ENCODE results near the gene PPP1R14C. TPM values are rescaled to one million over a fixed set of nuclear protein-coding genes. Genes with fewer than 3 reads are reported as not detected.
"Not testable (repeated sequence)": the region's sequence is repeated elsewhere in the genome, so short reads cannot be mapped to it uniquely, and the experiment has no call there.

The PPP1R14C gene, protein sequence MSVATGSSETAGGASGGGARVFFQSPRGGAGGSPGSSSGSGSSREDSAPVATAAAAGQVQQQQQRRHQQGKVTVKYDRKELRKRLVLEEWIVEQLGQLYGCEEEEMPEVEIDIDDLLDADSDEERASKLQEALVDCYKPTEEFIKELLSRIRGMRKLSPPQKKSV
- total RNA-seq, result 61.3 TPM

- peak; percentile 63 for DNase-seq
Observed at GRCh38 chr6:150142670-150143515, at the start of gene PPP1R14C. Gene PPP1R14C (plus strand): TSS chr6:150143044. CDS start chr6:150143193, 149 bp downstream.

DNA sequence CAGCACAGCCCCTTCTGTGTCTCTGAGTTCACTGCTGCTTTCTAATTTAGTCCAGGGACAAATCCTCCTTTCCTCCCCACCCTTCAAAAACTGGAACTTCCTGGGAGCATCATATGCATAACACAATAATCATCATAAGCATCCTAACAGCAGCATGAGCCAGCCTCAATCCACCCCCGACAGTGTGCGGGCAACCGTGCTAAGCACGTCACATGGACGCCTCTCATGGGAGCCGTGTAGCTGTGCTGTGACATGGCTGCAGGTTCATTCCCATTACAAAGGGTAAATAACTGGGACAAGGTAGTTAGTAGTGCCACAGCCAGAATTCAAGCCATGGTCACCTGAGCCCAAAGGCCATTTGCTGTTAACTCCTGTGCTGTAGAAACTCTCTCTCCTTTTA, 49.4 kb upstream of the PPP1R14C start:
- no peak for DNase-seq

DNA sequence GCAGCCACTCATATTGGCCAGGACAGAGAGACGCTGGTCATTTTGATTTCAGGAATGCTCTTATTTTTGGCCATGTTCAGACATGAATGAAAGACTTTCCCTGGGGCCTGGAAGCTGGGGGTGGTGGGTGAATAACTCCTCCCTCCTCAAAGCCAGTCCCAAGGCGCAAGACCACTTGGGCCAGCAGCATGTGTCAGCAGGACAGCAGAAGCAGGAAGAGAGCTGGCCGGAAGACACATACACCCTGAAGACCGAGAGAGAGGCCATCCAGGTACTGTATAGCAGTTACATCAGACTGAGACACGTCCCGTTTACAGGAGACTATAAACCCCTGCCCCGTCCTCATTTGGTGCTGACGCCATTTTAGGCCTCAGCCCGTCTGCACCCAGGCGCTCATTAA, 44.7 kb upstream of the PPP1R14C start:
- DNase-seq, result no peak

DNA sequence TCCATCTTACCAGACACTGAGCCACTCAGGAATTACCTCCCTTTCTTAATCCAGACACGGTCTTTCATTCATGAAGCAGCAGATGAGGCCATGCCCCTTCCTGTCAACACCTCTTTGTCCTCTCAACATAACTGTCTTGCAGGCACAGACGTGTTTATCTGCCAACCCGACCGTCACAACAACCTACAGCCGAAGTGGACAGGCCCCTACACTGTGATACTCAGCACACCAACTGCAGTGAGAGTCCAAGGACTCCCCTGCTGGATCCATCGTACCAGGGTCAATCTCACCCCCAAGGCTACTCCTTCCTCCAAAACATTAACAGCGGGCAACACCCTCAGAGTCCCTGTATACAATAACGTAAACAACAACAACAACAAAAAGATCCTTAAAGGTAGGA, 43.3 kb upstream of the PPP1R14C start:
- DNase-seq, result no peak

DNA sequence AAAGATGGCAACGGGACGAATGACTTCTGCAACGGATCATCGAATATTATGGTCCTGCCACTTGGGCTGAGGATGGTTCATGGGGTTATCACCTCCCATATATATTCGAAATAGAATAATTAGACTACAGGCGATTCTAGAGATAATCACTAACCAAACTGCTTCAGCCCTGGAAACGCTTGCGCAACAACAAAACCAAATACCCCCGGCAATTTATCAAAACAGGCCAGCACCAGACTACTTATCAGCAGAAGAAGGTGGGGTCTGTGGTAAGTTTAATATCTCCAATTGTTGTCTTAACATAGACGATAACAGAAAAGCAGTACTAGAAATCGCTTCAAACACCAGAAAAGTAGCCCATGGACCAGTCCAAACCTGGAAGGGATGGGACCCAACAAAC, 42.9 kb upstream of the PPP1R14C start:
- DNase-seq, result no peak

DNA sequence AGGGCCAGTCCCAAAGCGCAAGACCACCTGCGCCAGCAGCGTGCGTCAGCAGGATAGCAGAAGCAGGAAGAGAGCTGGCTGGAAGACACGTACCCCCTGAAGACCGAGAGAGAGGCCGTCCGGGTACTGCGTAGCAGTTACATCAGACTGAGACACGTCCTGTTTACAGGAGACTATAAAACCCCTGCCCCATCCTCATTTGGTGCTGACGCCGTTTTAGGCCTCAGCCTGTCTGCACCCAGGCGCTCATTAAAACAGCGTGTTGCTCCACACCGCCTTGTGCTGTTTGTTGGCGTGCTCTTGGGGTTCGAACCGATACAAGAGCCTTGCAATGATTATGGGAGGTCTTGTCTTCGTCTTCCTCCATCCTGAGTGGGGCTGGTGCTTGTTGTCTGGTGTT, 42.1 kb upstream of the PPP1R14C start:
- DNase-seq, result no peak

DNA sequence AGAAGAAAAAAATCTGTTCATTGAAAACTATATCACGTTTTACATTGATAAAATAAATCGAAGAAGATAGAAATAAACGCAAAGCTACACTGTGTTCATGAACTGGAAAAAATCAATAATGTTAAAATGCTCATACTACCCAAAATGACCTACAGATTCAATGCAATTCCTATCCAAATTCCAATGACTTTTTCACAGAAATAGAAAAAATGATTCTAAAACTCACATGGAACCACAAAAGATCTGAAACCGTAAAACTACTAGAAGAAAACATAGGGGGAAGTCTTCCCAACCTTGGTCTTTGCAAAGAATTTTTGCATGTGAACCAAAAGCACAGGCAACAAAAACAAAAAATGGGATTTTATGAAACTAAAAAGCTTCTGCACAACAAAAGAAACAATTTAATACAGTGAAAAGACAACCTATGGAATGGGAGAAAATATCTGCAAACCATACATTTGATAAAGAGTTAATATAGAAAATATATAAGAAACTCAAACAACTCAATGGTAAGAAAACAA, 40.0 kb upstream of the PPP1R14C start:
- DNase-seq, result no peak

DNA sequence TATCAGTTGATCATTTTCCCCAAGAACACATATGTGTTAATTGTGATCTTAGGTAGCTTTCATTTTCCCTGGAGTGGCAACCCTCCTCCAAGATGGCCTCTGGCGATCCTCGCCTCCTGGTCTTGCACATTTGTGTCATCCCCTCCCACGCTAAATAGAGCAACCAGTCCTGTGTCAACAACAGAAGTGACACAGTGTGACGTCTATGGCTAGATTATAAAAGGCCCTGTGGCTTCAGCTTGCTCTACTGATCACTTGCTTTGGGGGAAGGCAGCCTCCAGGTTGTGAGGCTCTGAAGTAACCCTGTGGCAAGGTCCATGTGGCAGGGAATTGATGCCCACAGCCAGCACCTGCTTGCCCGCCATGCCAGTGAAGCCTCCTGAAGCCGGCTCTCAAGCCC, 30.6 kb upstream of the PPP1R14C start:
- no peak for DNase-seq

GRCh38 chr6:150115769-150116168, 27.1 kb upstream of the PPP1R14C start:
- no peak for DNase-seq

- DNase-seq, result no peak
Observed at GRCh38 chr6:150116200-150116800, 26.5 kb upstream of the PPP1R14C start.

DNA sequence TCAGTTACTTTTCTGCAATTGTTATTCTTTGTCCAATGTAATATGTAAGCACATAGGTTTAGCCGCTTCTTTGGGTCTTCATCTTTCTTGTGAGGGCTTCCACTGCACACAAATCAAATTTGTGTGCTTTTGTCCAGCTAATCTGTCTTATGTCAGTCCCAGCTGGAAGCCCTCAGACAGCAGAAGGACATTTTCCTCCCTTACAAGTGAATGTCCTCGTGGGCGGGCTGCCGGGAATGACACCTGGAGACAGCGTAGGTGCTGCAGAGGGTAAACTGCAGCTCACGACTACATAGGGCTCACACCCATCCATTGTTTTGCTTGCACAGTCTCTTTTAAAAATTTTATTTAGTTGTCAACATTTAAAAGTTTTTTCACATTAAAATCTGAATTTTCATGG, 24.6 kb upstream of the PPP1R14C start:
- DNase-seq, result no peak

DNA sequence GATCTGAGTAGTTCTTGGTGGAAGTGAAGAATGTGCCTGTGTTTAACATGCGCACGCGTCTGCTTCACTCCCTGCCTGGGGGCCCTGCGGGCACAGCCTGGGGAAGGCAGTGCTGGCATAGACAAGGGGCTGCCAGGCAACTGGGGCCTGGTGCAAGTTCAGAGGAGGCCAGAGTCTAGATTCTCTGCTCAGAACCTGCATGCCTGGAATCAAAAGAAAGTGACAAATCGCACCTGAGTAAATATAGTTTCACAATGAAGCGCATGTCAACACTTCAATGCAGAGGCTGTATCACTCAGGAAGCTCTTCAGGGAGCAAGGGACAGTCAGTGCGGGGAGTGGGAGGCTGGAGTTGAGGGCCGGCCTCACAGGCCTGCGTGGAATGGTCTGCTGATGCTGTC, 24.2 kb upstream of the PPP1R14C start:
- no peak for DNase-seq

GRCh38 chr6:150119173-150119572, 23.7 kb upstream of the PPP1R14C start:
- no peak for DNase-seq

DNA sequence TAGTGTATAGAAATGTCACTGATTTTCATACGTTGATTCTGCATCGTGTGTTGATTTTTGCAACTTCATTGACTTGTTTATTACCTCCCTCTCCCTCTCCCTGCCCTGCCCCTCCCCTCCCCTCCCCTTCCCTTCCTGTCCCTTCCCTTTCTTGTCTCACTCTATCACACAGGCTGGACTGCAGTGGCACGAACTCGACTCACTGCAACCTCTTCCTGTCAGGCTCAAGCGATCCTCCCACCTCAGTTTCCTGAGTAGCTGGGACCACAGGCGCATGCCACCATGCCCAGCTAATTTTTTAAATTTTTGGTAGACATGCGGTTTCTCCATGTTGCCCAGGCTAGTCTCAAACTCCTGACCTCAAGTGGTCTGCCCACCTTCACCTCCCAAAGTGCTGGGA, 19.2 kb upstream of the PPP1R14C start:
- no peak for DNase-seq

DNA sequence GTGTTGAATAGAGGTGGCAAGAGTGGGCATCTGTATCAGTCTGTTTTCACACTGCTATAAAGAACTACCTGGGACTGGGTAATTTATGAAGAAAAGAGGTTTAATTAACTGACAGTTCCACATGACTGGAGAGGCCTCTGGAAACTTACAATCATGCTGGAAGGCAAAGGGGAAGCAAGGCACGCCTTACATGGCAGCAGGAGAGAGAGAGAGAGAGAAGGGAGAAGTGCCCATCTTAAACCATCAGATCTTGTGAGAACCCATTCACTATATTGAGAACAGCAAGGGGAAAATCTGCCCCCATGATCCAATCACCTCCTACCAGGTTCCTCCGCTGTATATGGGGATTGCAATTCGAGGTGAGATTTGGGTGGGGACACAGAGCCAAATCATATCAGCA, 18.6 kb upstream of the PPP1R14C start:
- no peak for DNase-seq

DNA sequence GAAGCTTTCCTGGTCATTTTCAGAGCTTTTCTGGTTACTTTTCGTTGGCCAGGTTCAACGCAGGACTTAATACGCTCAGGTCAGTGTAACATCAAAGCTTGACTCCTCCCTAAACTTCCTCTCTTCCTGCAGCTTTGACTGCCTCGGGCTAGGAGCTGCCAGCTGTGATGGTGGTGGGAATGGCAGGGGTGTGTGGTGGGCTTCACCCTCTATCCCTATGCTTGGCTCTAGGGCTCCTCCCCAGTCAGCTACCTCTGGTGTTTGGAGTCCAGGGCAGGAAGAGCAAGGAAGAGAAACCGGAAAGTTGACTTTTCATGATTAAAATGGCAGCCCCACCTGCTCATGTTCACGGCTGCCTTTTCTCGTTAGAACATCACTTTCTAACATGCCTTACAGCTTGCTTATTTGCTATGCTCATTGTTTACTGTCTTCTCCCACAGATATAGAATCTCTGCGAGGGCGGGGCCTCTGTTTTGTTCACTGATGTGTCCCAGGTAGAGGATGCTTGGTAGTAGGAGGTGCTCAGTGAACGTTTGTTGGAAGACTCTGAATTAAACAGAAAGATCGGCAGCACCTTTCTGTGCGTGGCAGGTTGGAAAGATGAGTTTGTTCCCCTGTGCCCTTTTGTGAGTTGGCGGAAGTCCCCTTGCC, 16.1 kb upstream of the PPP1R14C start:
- no peak for DNase-seq

GRCh38 chr6:150128425-150128824, 14.4 kb upstream of the PPP1R14C start:
- no peak for DNase-seq

GRCh38 chr6:150129616-150130505, 13.0 kb upstream of the PPP1R14C start:
- DNase-seq, result no peak

- no peak for DNase-seq
Observed at GRCh38 chr6:150133686-150134085, 9.2 kb upstream of the PPP1R14C start.

DNA sequence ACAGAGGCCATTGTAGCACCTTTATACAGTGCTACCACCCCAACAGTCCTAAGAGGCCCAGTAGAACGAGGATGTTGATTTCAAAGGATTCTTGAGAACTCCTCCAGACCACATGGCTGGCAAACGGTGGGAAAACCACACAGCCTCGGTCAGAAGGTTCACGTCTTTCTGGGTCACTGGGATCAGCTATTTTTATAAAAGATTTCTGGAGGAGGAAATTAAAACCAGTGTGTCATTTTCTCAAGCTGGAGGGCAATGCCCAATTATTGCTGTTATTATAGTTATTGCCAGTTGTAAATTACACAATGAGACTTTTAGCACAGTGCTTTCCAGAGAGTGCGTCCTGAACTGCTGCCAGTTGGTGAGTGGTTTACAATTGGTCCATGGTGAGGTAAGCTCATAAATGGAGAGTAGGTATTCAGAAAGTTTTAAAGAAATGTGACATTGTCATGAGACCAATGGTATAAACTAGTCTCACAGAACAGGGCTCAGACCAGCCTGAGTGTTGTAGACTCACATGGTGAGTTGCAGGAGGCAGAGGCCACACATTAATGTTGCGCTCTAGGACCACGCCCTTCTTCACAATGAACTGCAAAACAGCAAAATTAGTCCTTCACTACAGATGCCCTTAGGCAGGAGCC, 8.4 kb upstream of the PPP1R14C start:
- no peak for DNase-seq

DNA sequence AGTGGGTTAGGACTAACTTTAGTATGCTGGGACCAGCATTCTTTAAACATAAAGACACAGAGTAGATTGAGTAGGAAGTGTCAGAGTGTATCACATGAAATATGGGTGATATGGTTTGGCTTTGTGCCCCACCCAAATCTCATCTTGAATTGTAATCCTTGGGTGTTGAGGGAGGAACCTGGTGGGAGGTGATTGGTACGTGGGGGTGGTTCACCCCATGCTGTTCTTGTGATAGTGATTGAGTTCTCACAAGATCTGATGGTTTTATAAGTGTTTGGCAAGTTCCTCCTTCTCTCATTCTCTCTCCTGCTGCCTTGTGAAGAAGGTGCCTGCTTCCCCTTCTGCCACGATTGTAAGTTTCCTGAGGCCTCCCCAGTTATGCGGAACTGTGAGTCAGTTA, 5.1 kb upstream of the PPP1R14C start:
- DNase-seq, result not testable (repeated sequence)

All from occipital lobe (tissue), 2 donors.